AML-193 (cell line): ENCODE measurements around the gene PERP.
"Not testable (repeated sequence)": the region's sequence is repeated elsewhere in the genome, so short reads cannot be mapped to it uniquely, and the experiment has no call there.

Source experiments
- DNase-seq, 2 experiments: peaks; one replicate each; lab custom pipeline; 2025; lab: John Stamatoyannopoulos, UW

The PERP gene

DNA sequence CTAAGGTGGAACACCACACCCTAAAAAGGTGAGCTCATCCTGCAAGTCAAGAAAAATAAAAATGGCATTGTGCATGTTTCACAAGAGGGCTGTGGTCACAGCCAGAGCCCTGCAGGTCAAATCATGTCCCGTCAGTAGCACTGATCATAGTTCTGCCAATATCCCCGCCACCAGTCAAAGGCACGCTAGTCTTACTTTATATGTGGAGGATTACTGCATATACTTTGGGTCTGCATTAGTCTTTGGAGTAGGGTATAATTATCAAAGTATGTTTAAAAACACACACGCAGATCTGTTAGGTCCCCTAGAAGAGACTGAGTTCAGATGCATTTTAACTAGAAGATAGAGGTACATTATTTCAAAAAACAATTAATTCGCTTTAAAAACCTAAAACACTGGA lies 1.8 kb downstream of the PERP start:
- DNase-seq, result no peak

- no peak for DNase-seq
These were observed 2.5 kb downstream of the PERP start for GRCh38 chr6:138104618-138105213.

DNA sequence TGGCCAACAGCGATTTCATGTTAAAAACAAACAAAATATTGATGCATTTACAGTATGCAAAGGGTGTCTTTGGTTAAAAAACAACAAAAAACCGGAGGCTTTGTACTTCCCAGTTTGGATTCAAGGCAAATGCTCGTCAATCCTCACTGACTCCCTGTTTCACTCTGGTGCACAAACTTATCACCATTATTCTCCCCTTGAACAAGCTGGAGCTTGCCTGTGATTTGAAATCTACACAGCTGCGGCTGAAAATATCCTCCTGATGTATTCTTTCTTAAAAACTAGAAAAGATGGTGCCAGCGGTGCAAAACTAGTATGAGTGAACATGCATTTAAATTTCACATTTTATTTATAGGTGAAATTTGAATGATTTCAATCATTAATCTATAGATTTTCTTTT lies 3.3 kb downstream of the PERP start:
- no peak for DNase-seq

- no peak for DNase-seq
These were observed 5.1 kb downstream of the PERP start for GRCh38 chr6:138101946-138102731.

GRCh38 chr6:138099832-138100231 lies 7.4 kb downstream of the PERP start:
- DNase-seq, result no peak

- DNase-seq, result no peak
These were observed 8.9 kb downstream of the PERP start for GRCh38 chr6:138098306-138098705.

GRCh38 chr6:138094260-138094659 lies 13.0 kb downstream of the PERP start:
- DNase-seq, result no peak

DNA sequence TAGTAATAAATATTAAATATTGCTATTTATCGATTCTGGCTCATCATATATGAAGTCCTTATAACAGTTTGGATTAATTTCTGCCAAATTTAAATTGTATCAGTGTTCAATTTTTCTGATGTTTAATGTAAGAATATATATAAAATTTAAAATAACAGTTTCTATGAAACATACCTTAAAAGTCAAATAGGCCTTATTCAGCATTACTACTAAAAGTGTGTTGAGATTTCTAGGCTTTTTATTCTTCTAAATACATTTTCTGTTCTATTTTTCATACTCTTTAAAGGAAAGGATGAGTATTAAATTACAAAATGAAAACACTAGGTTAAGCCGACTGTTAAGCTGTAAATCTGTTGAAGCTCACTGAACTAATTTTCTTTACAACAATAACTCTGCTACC lies 13.6 kb downstream of the PERP start:
- DNase-seq, result no peak

DNA sequence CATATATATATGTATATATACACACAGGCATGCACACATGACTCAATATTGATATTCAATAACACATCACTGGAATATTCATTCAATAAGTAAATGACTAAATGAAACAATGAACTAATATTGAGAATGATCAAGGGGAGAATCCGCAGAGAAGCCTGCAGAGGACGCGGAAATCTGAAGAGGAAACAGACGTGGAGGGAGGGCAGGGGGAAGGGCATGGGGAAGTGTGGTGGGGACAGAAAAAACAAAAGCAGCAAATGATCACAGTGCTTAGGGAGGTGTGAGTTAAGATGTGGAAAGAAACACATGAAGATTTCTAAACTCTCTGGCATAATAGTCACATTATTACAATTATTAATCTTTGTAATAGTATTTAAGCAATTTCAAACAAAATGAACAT lies 14.5 kb downstream of the PERP start:
- DNase-seq, result no peak

GRCh38 chr6:138089325-138089724 lies 17.9 kb downstream of the PERP start:
- DNase-seq, result no peak

DNA sequence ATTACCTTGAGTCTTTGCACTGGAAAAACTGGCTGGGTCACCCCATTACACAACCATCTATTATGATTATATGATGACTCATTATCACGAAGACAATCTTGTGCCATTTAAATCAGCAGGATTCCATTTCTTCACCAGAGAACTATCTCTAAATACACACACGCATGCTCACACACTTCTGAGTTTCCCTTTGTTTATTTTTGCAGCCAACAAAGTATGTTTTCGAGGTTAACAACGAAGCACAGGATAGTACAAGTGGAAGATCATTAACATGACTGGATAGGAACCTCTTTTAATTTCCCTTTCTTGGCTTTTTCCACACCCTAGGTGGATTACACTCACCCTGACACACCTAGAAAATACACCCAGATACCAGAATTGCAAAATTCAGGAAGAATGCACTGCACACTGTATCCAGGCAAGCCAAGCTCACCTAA lies 18.9 kb downstream of the PERP start:
- DNase-seq, result no peak

DNA sequence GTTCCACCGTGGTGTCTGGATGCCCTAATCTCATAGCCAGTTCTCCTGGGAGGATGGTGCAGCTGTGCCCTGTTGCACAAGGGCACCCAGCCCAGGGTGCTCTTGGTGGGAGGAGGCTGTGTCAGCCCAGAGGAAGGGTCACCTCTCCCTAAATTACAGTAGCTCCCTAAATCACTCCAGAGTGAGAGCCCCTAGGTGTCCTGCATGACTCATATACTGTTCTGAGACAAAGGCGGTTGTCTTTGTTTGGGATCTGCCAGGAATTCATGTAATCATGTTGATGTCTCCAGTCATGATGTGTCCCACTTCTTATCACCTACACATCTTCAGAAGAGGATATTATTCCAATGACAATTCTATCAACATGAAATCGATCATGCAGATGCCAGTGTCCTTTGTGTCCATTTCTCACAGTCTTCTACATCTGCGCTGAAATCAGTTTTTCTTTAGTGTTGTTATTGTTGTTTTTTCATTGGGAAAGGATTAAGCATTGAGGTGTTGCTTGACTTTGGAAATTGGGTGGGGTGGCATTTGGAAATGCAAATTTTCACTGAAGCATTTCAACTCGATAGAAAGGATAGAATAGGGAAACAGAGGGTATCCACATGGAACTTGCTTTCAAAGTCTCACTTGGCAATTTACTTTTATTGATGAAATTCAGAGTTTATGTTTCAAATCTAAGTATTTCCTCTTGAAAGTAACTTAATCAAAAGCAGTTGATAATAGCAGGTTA lies 19.5 kb downstream of the PERP start:
- DNase-seq, result no peak

- DNase-seq, result no peak
These were observed 20.5 kb downstream of the PERP start for GRCh38 chr6:138086573-138087196.

GRCh38 chr6:138085839-138086222 lies 21.4 kb downstream of the PERP start:
- no peak for DNase-seq

DNA sequence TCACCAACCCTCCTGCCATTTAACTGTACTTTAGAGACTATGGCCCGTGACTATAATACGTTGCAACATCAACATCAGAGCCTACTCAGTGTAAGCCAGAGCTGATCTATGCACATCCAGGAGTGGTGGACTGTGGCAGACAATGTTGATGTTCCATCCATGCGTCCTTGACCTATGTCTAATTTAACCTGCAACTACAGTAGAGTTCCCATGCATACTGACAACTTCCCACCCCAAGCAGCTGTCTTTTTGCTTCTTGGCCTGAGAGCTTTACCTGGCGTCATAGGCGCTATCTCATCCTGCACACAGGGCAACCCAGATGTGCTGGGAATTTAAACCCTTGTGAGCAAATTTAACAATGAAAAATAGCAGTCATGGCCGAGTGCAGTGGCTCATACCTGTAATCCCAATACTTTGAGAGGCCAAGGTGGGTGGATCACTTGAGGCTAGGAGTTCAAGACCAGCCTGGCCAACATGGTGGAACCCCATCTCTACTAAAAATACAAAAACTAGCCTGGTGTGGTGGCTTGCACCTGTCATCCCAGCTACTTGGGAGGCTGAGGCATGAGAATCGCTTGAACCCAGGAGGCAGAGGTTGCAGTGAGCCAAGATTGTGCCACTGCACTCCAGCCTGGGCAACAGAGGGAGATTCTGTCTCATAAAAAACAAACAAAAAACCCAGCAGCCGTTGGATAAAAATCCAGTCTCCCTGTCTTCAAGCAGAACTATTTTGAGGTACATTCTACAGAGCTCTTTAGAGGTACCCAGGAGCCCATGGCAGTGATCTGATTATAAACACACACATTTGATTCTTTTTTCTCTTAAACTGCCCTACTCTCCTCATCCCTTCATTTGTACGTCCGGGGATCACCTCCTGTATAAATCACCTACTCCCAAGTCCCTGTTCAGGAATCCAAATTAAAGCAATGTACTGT lies 22.0 kb downstream of the PERP start:
- no peak for DNase-seq

GRCh38 chr6:138082232-138082631 lies 25.0 kb downstream of the PERP start:
- DNase-seq, result no peak

DNA sequence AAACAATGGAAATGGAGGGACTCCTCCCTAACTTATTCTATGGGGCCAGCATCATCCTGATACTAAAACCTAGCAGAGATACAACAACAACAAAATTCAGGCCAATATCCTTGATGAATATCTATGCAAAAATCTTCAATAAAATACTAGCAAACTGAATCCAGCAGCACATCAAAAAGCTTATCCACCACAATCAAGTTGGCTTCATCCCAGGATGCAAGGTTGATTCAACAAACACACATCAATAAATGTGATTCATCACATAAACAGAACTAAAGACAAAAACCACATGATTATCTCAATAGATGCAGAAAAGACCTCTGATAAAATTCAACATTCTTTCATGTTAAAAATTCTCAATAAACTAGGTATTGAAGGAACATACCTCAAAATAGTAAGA lies 27.7 kb downstream of the PERP start:
- not testable (repeated sequence) for DNase-seq

DNA sequence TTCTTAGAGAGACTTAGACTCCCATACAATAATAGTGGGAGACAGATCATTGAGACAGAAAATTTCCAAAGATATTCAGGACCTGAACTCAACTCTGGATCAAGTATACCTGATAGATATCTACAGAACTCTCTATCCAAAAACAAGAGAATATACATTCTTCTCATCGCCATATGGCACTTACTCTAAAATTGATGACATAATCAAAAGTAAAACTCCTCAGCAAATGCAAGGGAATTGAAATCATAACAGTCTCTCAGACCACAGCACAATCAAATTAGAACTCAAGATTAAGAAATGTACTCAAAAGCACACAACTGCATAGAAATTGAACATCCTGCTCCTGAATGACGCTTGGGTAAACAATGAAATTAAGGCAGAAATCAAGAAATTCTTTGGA lies 28.7 kb downstream of the PERP start:
- DNase-seq, result no peak

GRCh38 chr6:138073264-138073663 lies 34.0 kb downstream of the PERP start:
- no peak for DNase-seq

DNA sequence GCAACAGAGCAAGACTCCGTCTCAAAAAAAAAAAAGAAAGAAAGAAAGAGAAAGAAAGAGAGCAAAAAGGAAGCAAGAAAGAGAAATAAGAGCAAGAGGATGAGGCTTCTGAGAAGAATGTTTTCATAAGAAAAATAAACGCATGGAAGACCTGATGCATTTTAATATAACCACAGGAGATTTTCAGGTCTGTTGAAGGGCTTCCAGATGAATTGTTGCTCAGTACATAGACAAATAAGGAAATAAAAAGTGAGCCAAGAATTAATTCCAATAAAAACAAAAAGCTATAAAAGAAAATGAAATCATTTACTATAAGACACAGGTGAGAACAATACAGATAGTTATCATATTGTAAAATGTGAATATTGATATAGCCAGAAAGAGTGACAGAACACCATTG lies 43.5 kb downstream of the PERP start:
- DNase-seq, result no peak

DNA sequence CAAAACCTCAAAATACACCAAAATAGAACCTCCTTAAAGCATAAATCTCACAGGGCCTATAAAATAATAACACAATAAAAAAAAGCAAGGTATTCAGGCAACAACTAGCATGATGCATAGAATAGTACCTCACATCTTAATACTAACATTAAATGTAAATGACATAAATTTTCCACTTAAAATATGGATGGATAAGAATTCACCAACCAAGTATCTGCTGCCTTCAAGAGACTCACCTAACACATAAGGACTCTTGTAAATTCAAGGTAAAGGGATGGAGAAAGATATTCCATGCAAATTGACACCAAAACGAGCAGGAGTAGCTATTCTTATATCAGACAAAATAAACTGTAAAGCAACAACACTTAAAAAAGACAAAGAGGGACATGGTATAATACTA lies 52.2 kb downstream of the PERP start:
- no peak for DNase-seq

- DNase-seq, result no peak
These were observed 54.4 kb downstream of the PERP start for GRCh38 chr6:138052783-138053182.
